LNCaP clone FGC (cell line): ENCODE measurements around the gene SHC2.
"Not testable (repeated sequence)": the region's sequence is repeated elsewhere in the genome, so short reads cannot be mapped to it uniquely, and the experiment has no call there.

Experiments used
- DNase-seq: peaks from one replicate; pipeline ENCODE4 v3.0.0-alpha.2; 2011; ENCODE audit warnings: low read depth
- H3K4me3 ChIP-seq: 2 replicates; pipeline ENCODE4 v1.5.1; 2011; ENCODE audit warnings: mild to moderate bottlenecking, low read depth, low read length, control low read depth
- TF ChIP-seq, protein P1 (sequence below): IDR thresholded peaks from 2 replicates; pipeline ENCODE4 v1.5.1; 2012; ENCODE audit warnings: mild to moderate bottlenecking; ENCODE audit not compliant: control insufficient read depth, insufficient read depth; ENCODE audit errors: extremely low read depth

SHC2 gene

DNA sequence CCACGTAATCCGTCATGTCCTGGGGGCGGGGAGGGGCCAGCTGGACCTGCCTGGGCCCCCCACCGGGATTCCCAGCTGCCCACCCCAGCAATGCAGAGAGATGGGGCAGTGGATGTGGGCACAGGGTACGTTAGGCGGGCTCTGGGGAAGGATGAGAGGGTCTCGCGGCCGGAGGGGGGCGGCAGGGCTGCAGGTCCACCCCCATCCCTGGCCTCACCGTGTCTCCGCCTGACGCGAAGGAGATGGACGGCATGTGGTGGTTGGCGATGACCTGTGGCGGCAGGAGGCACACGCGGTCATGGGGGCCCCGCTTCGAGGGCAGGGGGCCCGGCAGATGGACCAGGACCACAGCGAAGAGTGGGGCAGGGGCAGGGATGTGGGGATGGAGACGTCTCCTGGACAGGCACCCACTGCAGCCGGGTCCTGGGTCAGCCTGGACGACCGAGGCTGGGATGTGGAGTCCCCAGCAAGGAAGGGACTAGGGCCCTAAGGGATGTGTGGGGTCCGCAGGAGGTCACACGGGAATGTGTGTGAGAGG lies 24.4 kb downstream of the SHC2 start:
- no peak for DNase-seq
- no peak overlapping the region for H3K4me3 ChIP-seq
- TF ChIP-seq, protein P1, sequence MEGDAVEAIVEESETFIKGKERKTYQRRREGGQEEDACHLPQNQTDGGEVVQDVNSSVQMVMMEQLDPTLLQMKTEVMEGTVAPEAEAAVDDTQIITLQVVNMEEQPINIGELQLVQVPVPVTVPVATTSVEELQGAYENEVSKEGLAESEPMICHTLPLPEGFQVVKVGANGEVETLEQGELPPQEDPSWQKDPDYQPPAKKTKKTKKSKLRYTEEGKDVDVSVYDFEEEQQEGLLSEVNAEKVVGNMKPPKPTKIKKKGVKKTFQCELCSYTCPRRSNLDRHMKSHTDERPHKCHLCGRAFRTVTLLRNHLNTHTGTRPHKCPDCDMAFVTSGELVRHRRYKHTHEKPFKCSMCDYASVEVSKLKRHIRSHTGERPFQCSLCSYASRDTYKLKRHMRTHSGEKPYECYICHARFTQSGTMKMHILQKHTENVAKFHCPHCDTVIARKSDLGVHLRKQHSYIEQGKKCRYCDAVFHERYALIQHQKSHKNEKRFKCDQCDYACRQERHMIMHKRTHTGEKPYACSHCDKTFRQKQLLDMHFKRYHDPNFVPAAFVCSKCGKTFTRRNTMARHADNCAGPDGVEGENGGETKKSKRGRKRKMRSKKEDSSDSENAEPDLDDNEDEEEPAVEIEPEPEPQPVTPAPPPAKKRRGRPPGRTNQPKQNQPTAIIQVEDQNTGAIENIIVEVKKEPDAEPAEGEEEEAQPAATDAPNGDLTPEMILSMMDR, result no peak

DNA sequence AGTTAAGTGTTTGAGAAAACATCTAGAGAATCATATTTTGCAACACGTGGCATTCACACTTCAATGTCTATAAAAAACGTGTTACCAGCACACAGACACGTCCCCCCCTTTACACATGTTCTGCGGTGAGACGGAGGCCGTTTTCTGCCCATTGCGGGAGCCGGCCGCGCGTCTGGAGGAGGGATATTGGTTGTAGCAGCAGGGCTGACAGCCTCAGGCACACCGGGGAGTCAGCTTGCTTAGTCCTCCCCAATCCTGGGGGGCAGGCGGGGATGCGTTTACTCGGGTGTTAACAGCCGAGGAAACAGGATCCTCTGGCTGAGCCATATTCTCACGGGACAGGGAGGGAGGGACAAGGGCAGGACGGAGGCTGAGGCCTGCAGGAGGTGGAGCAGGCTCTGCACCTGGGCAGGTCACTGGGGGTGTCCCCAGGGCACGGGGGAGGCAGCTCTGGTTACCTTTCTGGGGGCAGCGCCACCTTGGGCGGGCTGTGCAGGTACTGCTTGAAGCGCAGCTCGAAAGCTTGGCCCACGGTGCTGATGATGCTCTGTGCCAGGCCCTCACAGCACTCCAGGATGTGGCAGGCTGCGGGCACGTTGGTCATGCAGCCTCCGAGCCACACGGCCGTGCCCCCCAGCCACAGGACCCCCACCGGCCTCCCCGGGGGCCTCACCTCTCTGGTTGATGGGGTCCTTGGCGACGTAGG lies 25.0 kb downstream of the SHC2 start:
- TF ChIP-seq, protein P1, result no peak
- H3K4me3 ChIP-seq, result no peak overlapping the region
- DNase-seq, result no peak

DNA sequence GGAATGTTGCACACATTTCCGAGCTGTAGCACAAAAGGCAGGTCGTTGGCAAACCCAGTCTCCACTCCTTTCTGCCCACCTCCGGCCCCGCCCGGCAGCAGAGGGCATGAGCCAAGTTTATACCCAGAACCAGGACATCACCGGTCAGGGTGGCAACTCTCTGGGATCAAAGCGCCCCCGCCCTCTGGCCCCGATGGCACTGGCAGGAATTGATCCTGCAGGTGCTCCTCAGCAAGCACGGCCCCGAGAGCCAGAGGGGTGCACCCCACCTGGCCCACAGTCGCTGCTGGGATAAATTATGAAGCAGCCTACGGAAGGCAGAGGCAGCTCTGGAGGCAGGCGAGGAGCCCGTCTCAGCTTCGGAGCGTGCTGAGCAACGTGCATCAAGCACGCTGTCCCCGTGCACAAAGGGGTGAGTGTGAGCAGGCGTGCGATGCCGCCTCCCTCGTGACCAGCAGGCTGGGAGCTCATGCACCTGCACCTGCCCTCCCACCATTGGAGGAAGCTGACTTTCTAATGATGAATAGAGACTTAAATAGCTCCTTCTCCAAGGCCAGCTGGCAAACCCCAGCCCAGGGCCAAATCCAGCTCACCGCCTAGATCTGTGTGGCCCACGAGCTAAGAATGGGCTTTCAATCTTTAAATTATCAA lies 25.7 kb downstream of the SHC2 start:
- TF ChIP-seq, protein P1, result no peak
- H3K4me3 ChIP-seq, result no peak overlapping the region
- no peak for DNase-seq

DNA sequence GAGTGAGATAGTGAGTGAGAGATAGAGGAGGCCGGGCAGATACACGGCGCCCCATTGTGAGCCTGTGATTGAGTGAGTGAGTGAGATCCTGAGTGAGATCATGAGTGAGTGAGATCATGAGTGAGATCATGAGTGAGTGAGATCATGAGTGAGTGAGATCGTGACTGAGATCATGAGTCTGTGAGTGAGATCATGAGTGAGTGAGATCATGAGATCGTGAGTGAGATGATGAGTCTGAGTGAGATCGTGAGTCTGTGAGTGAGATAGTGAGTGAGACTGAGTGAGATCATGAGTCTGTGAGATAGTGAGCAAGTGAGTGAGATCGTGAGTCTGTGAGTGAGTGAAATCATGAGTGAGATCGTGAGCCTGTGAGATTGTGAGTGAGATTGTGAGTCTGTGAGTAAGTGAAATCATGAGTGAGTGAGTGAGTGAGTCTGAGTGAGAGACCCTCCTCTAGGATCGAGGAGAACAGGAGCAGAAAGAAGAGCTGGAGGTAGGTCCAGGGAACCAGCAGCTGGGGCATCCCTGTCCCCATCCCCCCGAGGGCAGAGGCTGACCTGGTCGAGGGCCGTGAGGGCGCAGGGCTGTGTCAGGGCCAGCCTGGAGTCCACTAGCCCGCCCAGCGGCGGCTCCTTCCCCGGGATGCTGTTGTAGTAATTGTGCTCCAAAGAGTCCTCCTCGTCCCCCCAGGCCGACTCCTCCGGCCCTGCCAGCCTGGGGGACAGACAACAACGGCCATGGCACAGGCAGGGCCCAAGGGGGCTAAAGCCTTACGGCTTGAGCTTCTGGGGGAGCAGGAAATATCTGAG lies 26.5 kb downstream of the SHC2 start:
- H3K4me3 ChIP-seq, result no peak overlapping the region
- no peak for DNase-seq
- TF ChIP-seq, protein P1, result no peak

DNA sequence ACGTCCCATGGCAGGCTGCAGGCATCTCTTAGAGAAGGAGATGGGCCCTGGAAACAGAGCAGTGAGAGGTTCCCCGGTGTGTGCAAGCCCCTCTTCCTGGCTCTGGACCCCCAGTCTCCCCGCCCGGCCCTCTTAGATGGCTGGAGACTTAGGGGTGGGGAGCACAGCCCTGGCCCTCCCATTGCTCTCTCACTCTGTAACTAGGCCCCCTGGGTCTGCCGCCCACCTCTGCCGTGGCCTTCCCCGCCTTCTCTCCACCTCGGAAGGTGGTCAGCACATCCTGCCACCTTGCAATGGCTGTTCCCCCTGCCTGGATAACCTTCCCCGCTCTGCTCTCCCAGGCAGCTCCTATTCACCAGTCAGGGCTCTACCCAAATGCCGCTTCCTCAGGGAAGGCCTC lies 30.1 kb downstream of the SHC2 start:
- DNase-seq, result no peak
- TF ChIP-seq, protein P1, result no peak
- no peak overlapping the region for H3K4me3 ChIP-seq

DNA sequence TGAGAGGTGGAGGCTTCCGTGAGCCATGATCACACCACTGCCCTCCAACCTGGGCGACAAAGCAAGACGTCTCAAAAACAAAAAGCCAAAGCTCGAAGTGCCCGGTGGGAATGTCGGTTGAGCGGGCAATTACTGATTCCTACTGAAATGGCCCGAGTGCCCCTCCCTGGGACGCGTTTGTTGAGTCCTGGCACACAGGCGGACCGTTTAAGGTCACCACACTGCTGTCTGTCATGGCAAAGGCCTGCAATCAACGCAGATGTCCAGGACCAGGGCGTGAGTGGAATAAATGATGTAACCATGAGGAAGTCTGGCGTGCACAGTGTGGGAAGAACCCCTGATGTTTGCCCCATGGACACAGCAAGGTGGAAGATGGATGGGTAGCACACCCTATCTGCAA lies 32.7 kb downstream of the SHC2 start:
- TF ChIP-seq, protein P1, result no peak
- no peak overlapping the region for H3K4me3 ChIP-seq
- no peak for DNase-seq

DNA sequence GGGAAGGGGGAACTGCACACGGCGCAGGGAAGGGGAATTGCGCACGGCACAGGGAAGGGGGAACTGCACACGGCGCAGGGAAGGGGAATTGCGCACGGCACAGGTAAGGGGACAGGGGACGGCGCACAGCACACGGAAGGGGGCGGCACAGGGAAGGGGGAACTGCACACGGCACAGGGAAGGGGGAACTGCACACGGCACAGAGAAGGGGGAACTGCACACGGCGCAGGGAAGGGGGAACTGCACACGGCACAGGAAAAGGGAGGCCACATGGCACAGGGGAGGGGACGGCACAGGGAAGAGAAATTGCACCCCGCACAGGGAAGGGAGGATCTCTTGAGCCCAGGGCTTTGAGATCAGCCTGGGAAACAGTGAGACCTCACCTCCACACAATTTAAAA lies 33.2 kb downstream of the SHC2 start:
- not testable (repeated sequence) for DNase-seq, H3K4me3 ChIP-seq
